ENCODE results near the gene LIMA1. TPM values are rescaled to one million over a fixed set of nuclear protein-coding genes. Genes with fewer than 3 reads are reported as not detected.
"Not testable (repeated sequence)": the region's sequence is repeated elsewhere in the genome, so short reads cannot be mapped to it uniquely, and the experiment has no call there.

LIMA1 gene
- total and polyA plus RNA-seq, 2 of the 4 experiments (the other 2 are of a cell fraction): 126 to 163 TPM

DNA sequence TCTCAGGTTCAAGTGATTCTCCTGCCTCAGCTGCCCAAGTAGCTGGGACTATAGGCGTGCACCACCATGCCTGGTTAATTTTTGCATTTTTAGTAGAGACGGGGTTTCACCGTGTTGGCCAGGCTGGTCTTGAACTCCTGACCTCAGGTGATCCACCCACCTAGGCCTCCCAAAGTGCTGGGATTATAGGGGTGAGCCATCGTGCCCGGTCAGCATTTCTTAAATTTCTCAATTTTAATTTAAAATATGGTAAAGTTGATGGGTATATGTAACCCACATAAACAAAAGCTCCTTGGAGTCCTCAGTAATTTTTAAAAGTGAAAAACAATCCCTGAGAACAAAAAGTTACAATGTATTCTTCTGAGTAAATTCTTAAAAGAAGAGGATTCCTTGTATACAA lies 128.4 kb downstream of the LIMA1 start:
- H2BK120ac ChIP-seq (ENCODE audit: low read depth, low read length); BruUV-seq (replicated peaks); H3K9me3 ChIP-seq (ENCODE audit: control insufficient read depth, insufficient read depth, low read length); H4K91ac ChIP-seq (ENCODE audit: insufficient read depth, low read depth, low read length); H3K23ac ChIP-seq (ENCODE audit: low read depth, low read length); ATAC-seq (ENCODE audit: low read depth); in situ Hi-C loops (cut with MboI; ENCODE audit: low sequenced_read_pairs); H2AFZ ChIP-seq (replicated peaks; ENCODE audit: low read length, poor library complexity); H3K27ac ChIP-seq (ENCODE audit: insufficient read depth, low read length); H3K27me3 ChIP-seq (ENCODE audit: control insufficient read depth, insufficient read depth, low read length); dilution Hi-C loops (cut with HindIII; ENCODE audit: low sequenced_read_pairs, unreplicated experiment); H3K4me2 ChIP-seq (ENCODE audit: low read depth, low read length); H3K14ac ChIP-seq (replicated peaks; ENCODE audit: low read depth, low read length); H3K4me1 ChIP-seq (ENCODE audit: control insufficient read depth, insufficient read depth, low read length); H3K9ac ChIP-seq (ENCODE audit: low read depth, low read length); H4K8ac ChIP-seq (ENCODE audit: low read depth in 2 of 2, low read length in 2 of 2); H3K4ac ChIP-seq (ENCODE audit: low read depth, low read length); H3K18ac ChIP-seq (ENCODE audit: low read depth, low read length); POLR2A ChIA-PET (ENCODE audit: unreplicated experiment); H2BK20ac ChIP-seq (ENCODE audit: low read depth, low read length); H3K56ac ChIP-seq (ENCODE audit: extremely low read depth, insufficient read depth, low read length); H2AK5ac ChIP-seq (ENCODE audit: low read depth, low read length); H2BK15ac ChIP-seq (ENCODE audit: low read depth, low read length); DNase-seq; H3K4me3 ChIP-seq (ENCODE audit: insufficient read depth, low read depth, low read length); H2AK9ac ChIP-seq (replicated peaks; ENCODE audit: low read depth, low read length, poor library complexity); H4K5ac ChIP-seq (ENCODE audit: low read depth, low read length); H2BK5ac ChIP-seq (ENCODE audit: low read depth, low read length, poor library complexity, severe bottlenecking); intact Hi-C loops (cut with micrococcal nuclease); H3K36me3 ChIP-seq (ENCODE audit: control insufficient read depth, insufficient read depth, low read length): not testable (repeated sequence)
- CTCF ChIA-PET: interaction anchor here (0.6 kb wide), 1 partner anchor 175 kb away, joined by 5 read pairs; no protein-coding TSS in a partner anchor
- Histone ChIP-seq H3K79me1 (ENCODE audit: low read depth in 1 of 2, low read length in 2 of 2) (peaks cover 12 to 70% of the 10 kb centered on the region in 2 experiments), H3K9me1 (ENCODE audit: insufficient read depth, low read length) (peaks cover 10% of the 10 kb centered on the region), H4K20me1 (ENCODE audit: insufficient read depth, low read length) (peaks cover 31% of the 10 kb centered on the region)
- no CpG with 5 or more reads among the region's 5 CpGs for WGBS, 2 experiments (ENCODE audit: extremely low coverage in 2 of 2, insufficient read length in 1 of 2)
- peak; percentile 63 for TF ChIP-seq MAFK (IDR thresholded peaks at IDR 0.05; ENCODE audit: low read depth, low read length)

All from IMR-90 (cell line).